SK-MEL-5 (cell line): ENCODE data around the gene INSM2. TPM values are rescaled to one million over a fixed set of nuclear protein-coding genes. Genes with fewer than 3 reads are reported as not detected.

Experiments
- DNase-seq: peaks from one replicate; pipeline ENCODE4 v3.0.0-alpha.2; 2016; ENCODE audit warnings: low read depth, low spot score
- in situ Hi-C: cut with HindIII; loops from 2 replicates; pipeline ENCODE4 v1.10.0; 2016; ENCODE audit warnings: low sequenced_read_pairs, high pct_unique_total_duplicates, low pct_unique_long_range_greater_than_20kb
- polyA plus RNA-seq, 2 experiments: library from polyadenylated mRNA; depleted of rRNA; stranded (reverse); fragments of >200 nt; gene quantifications; 2 replicates each; pipeline ENCODE4 v1.2.3, GENCODE V29; 2015
- total RNA-seq: library from RNA; depleted of rRNA; stranded (reverse); fragments of >200 nt; shearing (Covaris generic); gene quantifications from 2 replicates; pipeline ENCODE4 v1.2.3, GENCODE V29; 2014; rRNA removed

The INSM2 gene
- 0.26 and 0.27 TPM in 2 replicates for total RNA-seq
- polyA plus RNA-seq (2015; cell fraction: cytosol; rRNA removed), result 0.13 and 0.35 TPM in 2 replicates
- 1.5 TPM in 1 of 2 replicates, not detected in the other for polyA plus RNA-seq (2015; cell fraction: nucleus; rRNA removed)

DNA sequence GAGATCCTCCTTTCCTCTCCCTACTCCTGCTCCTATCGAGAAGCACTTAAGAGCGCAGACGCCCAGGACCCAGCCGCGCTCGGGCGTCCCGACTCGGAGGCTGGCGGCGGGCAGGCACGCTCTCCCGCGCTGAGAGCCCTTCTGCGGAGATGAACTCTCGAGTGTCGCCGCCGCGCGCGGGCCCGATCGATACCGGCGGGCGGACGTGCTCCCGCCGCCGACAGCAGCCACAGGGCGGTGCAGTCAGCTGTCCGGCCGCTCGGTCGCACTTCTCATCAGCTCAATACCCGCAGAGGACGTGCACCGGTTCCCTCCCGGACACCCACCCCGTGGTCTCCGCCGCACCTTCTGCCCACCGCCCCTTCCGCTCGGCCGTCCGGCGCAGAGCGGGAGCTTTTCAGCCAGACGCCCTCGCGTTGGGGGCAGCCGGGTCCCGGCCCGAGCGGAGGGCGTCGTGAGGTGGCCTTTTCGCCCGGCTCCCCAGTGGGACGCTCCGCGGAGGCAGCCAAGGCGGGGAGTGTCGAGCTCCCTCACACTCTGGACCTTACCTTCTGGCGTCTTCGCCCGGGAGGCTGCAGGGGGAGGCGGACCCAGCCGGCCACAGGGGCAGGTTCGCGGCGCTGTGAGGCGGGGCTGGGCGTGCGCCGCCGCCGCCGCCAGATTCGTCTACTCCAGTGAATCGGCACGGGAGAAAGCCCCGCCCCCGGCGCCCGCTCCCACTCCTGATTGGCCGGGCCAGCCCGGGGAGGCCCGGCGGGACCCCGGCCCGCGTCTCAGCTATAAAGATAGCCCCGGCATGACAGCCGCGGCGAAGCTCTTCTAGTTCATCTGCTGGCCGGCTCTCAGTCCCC lies at the start of gene INSM2:
INSM2 (plus strand) TSS at position 808 of the 851 bp plus-strand sequence. CDS start 89 bp downstream, outside the sequence.
- in situ Hi-C loops, result no loop called here

DNA sequence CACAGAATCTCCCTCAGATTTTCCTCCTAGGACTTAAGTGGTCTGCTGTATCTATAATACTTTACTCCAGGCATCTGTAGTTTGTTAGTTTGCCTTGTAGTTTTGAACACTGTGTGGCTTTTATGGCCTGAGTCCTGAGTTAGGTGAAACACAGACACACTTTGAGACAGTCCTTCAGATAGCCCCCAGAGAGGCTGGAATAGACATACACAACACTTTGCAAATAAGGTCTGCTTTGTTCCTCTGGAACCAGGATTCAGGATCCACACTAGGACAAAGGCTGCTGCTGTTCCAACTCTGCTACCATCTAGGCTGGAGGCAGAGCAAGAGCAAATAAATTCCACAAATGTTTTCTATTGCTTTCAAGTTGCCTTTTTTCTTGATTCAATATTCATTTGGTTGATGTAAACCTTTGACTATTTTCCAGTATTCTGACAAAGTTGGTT lies 41.4 kb upstream of the INSM2 start:
- in situ Hi-C loops, result no loop called here
- peak; percentile 92 for DNase-seq

More for the DNA sequence above, at the start of gene INSM2:
- peak; percentile 80 for DNase-seq

GRCh38 chr14:35495278-35495677 lies 38.7 kb upstream of the INSM2 start:
- in situ Hi-C loops, result no loop called here

GRCh38 chr14:35499180-35499579 lies 34.8 kb upstream of the INSM2 start:
- in situ Hi-C loops, result no loop called here
- no peak for DNase-seq

More at GRCh38 chr14:35495278-35495677, 38.7 kb upstream of the INSM2 start:
- no peak for DNase-seq

DNA sequence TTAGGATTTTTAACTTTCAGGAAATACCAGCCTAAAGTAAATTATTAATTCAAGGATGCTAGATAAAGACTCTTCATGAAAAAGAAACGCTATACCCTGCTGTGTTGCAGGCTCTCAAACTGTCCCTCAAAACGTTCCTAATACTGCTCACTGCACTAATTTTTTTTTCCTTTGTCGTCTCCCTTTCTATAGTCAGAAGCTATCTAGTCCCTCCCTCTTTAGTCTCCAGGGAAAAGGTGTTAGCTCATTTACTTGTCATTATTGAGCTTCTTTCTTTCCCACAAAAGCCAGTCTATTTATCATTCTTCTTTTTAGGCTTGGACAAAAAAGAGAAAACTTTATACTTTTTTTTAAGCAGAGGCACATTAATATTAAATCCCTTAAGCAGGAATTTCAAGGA lies 30.3 kb upstream of the INSM2 start:
- no peak for DNase-seq
- in situ Hi-C loops, result no loop called here

- in situ Hi-C loops, result no loop called here
- no peak for DNase-seq
Observed at GRCh38 chr14:35504260-35504659, 29.7 kb upstream of the INSM2 start.

DNA sequence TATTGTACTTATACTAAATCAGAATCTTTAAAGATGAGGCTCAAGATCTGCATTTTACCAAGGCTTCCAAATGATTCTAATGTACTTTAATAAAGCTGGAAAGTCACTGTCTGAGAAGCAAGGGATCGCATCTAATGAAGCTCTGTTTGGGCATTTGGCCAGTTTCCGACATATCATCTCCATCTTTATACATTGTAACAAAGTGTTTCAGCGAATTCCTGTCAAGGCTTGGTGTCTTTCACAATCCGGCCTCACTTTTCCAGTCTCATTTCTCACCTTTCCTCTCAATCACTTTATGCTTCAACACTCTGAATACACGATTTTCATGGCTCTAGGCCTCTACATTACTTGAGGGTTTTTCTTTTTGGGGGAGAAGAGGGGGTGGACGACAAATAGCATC lies 27.5 kb upstream of the INSM2 start:
- DNase-seq, result no peak
- in situ Hi-C loops, result no loop called here

GRCh38 chr14:35506927-35507326 lies 27.0 kb upstream of the INSM2 start:
- no peak for DNase-seq
- in situ Hi-C loops, result no loop called here

DNA sequence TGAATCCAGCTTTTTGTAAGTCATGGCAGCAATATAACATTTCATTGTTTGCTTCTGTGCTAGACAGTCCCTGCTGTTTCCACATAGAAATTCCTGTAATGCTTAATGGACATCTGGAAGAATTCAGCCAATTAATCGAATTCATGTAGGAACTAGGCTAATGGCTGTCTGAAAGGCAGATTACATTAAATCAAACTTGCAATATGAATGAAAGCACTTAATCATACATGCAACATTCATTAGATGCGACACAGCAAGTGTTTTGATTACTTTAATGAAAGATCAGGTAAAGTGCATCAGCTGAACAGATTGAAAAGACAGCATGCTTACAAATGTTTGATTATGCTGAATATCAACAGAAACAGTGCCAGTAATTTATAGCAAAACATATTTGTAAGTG lies 24.1 kb upstream of the INSM2 start:
- in situ Hi-C loops, result no loop called here
- no peak for DNase-seq

- DNase-seq, result no peak
- in situ Hi-C loops, result no loop called here
Observed at GRCh38 chr14:35512765-35513164, 21.2 kb upstream of the INSM2 start.

- DNase-seq, result peak; percentile 74
- in situ Hi-C loops, result no loop called here
Observed at GRCh38 chr14:35515916-35516315, 18.0 kb upstream of the INSM2 start.

- in situ Hi-C loops, result no loop called here
- no peak for DNase-seq
Observed at GRCh38 chr14:35519986-35520385, 14.0 kb upstream of the INSM2 start.

- DNase-seq, result no peak
- in situ Hi-C loops, result no loop called here
Observed at GRCh38 chr14:35525695-35526094, 8.3 kb upstream of the INSM2 start.

- no peak for DNase-seq
- in situ Hi-C loops, result no loop called here
Observed at GRCh38 chr14:35526962-35527361, 7.0 kb upstream of the INSM2 start.

DNA sequence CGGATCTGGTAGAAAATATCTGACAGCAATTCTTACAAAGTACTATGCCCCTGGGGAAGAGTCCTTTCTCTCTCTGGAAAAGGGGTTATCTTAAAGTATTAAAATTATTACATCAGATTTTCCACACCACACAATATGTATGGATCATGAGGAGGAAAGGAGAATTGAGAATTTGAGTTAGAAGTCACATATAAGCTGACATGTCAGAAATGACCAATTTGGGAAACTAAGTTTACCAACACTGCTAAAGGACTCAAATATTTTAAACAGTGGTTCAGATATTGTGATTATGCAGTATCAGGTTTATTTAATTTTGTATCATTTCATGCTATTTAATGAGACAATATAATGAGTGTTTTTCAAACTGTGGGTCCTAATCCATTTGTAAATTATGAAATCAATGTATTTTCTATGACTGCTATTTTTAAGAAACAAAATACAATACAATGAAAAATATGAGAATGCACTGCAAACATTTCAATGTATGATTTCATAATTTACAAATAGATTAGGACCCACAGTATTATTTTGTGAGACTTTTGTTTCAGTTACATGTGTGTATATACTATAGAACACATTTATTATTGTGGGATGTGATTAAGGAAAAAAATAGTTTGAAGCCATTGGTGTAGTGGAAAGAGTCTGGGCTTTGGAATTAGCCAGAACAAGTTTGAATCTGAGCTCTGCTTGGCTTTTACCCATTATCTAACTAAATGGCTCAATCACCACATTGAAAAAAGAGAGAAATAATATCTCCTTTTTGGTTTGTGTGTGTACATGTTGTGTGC lies 1.8 kb upstream of the INSM2 start:
- no peak for DNase-seq
- in situ Hi-C loops, result no loop called here

DNA sequence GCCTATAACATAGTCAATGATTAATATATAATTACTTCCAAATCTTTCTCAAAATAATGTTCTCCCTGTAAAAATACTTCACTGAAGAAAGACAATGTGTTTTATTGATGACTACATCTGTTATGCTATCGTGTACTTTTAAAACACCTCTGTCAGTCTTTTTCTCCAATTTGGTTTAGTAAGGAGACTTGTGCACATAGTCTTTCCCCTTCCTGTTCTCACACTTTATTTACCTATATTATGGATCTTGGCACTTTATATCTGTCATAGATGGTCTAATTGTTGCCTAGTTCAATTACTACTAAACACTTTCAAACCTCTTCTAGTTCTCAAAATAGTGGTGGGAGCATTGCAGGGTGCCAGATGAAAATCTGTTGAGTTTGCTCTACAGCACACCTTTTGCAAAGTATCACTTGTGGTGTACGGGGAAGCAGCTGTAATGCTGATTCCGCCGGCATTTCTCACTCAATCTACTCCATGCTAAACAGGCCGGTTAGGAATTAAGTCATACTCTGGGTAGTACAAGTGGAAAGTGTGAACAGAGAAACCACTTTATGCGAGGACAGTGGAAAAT lies 1.1 kb upstream of the INSM2 start:
- no peak for DNase-seq
- in situ Hi-C loops, result no loop called here

GRCh38 chr14:35534208-35534872 lies 376 bp downstream of the INSM2 start:
- no peak for DNase-seq
- in situ Hi-C loops, result no loop called here
